ENCODE data around the gene TMEM178B.

Gene TMEM178B

DNA sequence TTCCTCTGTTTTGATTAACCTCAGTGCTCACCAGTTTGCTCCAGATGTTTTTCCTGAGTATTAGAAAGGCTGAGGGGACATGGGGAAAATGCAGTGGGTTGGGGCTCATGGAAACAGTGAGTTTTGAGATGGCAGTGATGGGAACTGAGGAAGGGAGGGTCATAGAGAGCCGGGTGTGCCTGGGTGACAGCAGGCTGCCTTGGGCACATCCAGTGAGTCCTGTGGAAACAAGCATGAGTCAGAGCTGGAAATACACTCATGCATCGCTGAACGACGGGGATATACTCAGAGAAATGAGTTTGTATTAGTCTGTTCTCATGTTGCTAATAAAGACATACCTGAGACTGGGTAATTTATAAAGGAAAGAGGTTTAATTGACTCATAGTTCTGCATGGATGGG, 202.2 kb downstream of the TMEM178B start:
- no peaks in the 10 kb centered on the region for H3K36me3 ChIP-seq (ENCODE audit: insufficient read depth, insufficient read length, low read length)
- no peak for DNase-seq (ENCODE audit: low read depth, low spot score)
- no peak overlapping the region for H3K9ac ChIP-seq (ENCODE audit: insufficient read length, low read depth)
- no peak overlapping the region for H3K4me3 ChIP-seq (ENCODE audit: insufficient read length, low read depth)
- no peaks in the 10 kb centered on the region for H3K27me3 ChIP-seq (ENCODE audit: insufficient read depth, insufficient read length)
- H3K9me3 ChIP-seq (ENCODE audit: insufficient read depth, low read length): no peaks in the 10 kb centered on the region
- no peaks in the 10 kb centered on the region for H3K4me1 ChIP-seq (ENCODE audit: insufficient read depth, insufficient read length)
- TF ChIP-seq ZNF274 (IDR thresholded peaks at IDR 0.05; ENCODE audit: low read depth, low read length) (no peak), SUZ12 (IDR thresholded peaks at IDR 0.05; ENCODE audit: extremely low read depth, insufficient read depth, insufficient read length) (no peak), YY1 (IDR thresholded peaks at IDR 0.05; ENCODE audit: insufficient read depth, insufficient read length) (no peak)

DNA sequence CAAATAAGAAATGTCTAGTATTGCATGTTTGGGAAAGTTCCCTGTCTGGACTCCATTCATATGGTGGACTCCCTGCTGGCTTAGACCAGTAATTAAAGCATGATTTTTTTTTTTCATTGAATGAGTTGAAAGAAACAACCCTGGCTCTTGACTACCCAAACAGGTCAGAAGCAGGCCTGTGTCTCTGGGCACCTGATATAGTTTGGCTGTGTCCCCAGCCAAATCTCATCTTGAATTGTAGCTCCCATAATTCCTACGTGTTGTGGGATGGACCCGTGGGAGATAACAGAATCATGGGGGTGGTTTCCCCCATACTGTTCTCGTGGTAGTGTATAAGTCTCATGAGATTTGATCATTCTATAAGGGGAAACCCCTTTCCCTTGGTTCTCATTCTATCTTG, 206.2 kb downstream of the TMEM178B start:
- H3K4me3 ChIP-seq (ENCODE audit: insufficient read length, low read depth): no peak overlapping the region
- no peak for TF ChIP-seq ZNF274 (IDR thresholded peaks at IDR 0.05; ENCODE audit: low read depth, low read length)
- no peak for TF ChIP-seq YY1 (IDR thresholded peaks at IDR 0.05; ENCODE audit: insufficient read depth, insufficient read length)
- TF ChIP-seq SUZ12 (IDR thresholded peaks at IDR 0.05; ENCODE audit: extremely low read depth, insufficient read depth, insufficient read length): no peak
- no peak for DNase-seq (ENCODE audit: low read depth, low spot score)

DNA sequence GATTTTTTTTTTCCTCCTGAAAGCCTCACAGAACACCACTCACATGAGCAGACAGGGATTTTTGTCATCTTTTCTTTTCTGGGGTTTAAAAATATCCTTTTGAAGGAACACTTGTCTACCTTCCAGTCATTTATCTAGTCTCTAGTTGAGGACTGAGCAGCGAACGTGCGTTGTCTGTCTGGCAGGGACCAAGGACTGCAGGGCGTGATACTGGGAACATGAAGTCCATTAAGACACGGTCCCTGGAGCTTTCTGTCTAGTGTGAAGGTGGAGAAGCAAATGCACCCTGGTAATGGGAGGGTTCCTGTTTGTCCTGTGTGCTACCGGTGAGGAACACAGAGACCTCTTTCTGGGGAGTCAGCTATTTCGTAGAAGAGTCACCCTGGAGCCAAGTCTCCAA, 207.4 kb downstream of the TMEM178B start:
- no peak overlapping the region for H3K9ac ChIP-seq (ENCODE audit: insufficient read length, low read depth)
- H3K9me3 ChIP-seq (ENCODE audit: insufficient read depth, low read length): no peaks in the 10 kb centered on the region
- no peak overlapping the region for H3K4me3 ChIP-seq (ENCODE audit: insufficient read length, low read depth)
- no peak for DNase-seq (ENCODE audit: low read depth, low spot score)
- no peaks in the 10 kb centered on the region for H3K4me1 ChIP-seq (ENCODE audit: insufficient read depth, insufficient read length)
- TF ChIP-seq SUZ12 (IDR thresholded peaks at IDR 0.05; ENCODE audit: extremely low read depth, insufficient read depth, insufficient read length) (no peak), YY1 (IDR thresholded peaks at IDR 0.05; ENCODE audit: insufficient read depth, insufficient read length) (no peak), ZNF274 (IDR thresholded peaks at IDR 0.05; ENCODE audit: low read depth, low read length) (no peak)
- no peaks in the 10 kb centered on the region for H3K27me3 ChIP-seq (ENCODE audit: insufficient read depth, insufficient read length)
- no peaks in the 10 kb centered on the region for H3K36me3 ChIP-seq (ENCODE audit: insufficient read depth, insufficient read length, low read length)

More for the DNA sequence above, 206.2 kb downstream of the TMEM178B start:
- Histone ChIP-seq H3K36me3 (ENCODE audit: insufficient read depth, insufficient read length, low read length) (no peaks in the 10 kb centered on the region), H3K9ac (ENCODE audit: insufficient read length, low read depth) (no peak overlapping the region), H3K4me1 (ENCODE audit: insufficient read depth, insufficient read length) (no peaks in the 10 kb centered on the region), H3K9me3 (ENCODE audit: insufficient read depth, low read length) (no peaks in the 10 kb centered on the region), H3K27me3 (ENCODE audit: insufficient read depth, insufficient read length) (no peaks in the 10 kb centered on the region)

DNA sequence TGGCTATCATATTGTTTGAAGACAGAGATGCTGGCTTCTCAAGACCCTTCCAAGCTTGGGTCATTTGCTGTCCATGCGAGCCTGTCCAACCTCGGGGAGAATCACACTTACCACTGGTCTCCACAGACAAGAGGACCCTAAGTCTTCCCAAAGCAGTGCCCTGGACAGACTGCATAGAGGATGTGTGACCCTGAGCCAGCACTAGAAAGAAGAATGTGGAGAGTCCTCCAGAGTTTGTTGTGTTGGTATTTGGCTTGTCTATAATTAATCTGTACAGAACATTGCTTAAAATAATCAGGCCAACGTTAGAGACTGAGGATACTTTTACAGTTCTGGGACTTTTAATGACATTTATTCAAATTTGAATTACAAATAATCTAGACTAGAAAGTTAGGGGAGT, 212.7 kb downstream of the TMEM178B start:
- Histone ChIP-seq H3K9ac (ENCODE audit: insufficient read length, low read depth) (no peak overlapping the region), H3K4me3 (ENCODE audit: insufficient read length, low read depth) (no peak overlapping the region), H3K27me3 (ENCODE audit: insufficient read depth, insufficient read length) (no peaks in the 10 kb centered on the region), H3K4me1 (ENCODE audit: insufficient read depth, insufficient read length) (no peaks in the 10 kb centered on the region), H3K9me3 (ENCODE audit: insufficient read depth, low read length) (no peaks in the 10 kb centered on the region), H3K36me3 (ENCODE audit: insufficient read depth, insufficient read length, low read length) (no peaks in the 10 kb centered on the region)
- no peak for DNase-seq (ENCODE audit: low read depth, low spot score)
- no peak for TF ChIP-seq ZNF274 (IDR thresholded peaks at IDR 0.05; ENCODE audit: low read depth, low read length)
- no peak for TF ChIP-seq YY1 (IDR thresholded peaks at IDR 0.05; ENCODE audit: insufficient read depth, insufficient read length)

DNA sequence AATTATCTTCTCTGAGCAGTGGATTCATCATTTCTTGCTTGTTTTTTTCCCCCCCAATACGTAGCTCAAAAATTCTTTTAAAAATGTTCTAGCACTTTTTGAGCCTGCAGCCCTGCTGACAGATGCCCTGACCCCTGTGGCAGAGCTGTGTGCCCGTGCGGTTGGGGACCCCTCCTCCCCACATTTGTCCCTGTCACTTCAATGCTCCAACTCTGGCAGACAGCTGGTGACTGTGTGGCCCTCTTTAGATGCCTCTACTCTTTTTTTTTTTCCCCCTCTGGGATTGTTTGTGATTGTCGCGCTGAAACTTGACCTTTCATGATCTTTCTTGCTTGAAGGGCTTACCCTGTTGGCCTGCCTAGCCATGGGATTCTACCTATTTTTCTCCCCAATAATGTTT, 214.1 kb downstream of the TMEM178B start:
- Histone ChIP-seq H3K4me1 (ENCODE audit: insufficient read depth, insufficient read length) (no peaks in the 10 kb centered on the region), H3K27me3 (ENCODE audit: insufficient read depth, insufficient read length) (no peaks in the 10 kb centered on the region), H3K4me3 (ENCODE audit: insufficient read length, low read depth) (no peak overlapping the region), H3K36me3 (ENCODE audit: insufficient read depth, insufficient read length, low read length) (no peaks in the 10 kb centered on the region), H3K9me3 (ENCODE audit: insufficient read depth, low read length) (no peaks in the 10 kb centered on the region), H3K9ac (ENCODE audit: insufficient read length, low read depth) (no peak overlapping the region)
- DNase-seq (ENCODE audit: low read depth, low spot score): no peak
- TF ChIP-seq YY1 (IDR thresholded peaks at IDR 0.05; ENCODE audit: insufficient read depth, insufficient read length) (no peak), SUZ12 (IDR thresholded peaks at IDR 0.05; ENCODE audit: extremely low read depth, insufficient read depth, insufficient read length) (no peak), ZNF274 (IDR thresholded peaks at IDR 0.05; ENCODE audit: low read depth, low read length) (no peak)

DNA sequence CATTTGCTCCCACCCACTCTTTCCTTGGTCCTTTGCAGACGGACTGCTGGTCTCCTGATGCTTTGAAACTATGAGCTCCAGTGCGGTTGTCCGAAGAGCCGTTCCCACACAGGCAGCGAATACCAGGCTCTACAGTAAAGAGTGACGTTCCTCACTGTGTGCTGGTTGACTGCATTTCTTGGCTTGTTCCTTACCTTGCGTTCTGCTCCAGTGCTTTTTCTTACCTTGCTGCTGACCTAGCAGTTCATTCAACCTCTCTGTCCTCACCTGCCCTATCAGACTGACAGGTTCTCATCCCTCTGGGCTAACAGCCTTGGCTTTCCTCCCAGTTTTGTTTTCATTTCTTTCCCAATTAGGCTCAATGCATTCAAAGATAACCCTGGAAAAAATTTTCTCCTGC, 214.8 kb downstream of the TMEM178B start:
- Histone ChIP-seq H3K4me3 (ENCODE audit: insufficient read length, low read depth) (no peak overlapping the region), H3K9ac (ENCODE audit: insufficient read length, low read depth) (no peak overlapping the region), H3K9me3 (ENCODE audit: insufficient read depth, low read length) (no peaks in the 10 kb centered on the region), H3K36me3 (ENCODE audit: insufficient read depth, insufficient read length, low read length) (no peaks in the 10 kb centered on the region), H3K27me3 (ENCODE audit: insufficient read depth, insufficient read length) (no peaks in the 10 kb centered on the region), H3K4me1 (ENCODE audit: insufficient read depth, insufficient read length) (no peaks in the 10 kb centered on the region)
- DNase-seq (ENCODE audit: low read depth, low spot score): no peak
- TF ChIP-seq YY1 (IDR thresholded peaks at IDR 0.05; ENCODE audit: insufficient read depth, insufficient read length): no peak
- TF ChIP-seq ZNF274 (IDR thresholded peaks at IDR 0.05; ENCODE audit: low read depth, low read length): no peak
- no peak for TF ChIP-seq SUZ12 (IDR thresholded peaks at IDR 0.05; ENCODE audit: extremely low read depth, insufficient read depth, insufficient read length)

DNA sequence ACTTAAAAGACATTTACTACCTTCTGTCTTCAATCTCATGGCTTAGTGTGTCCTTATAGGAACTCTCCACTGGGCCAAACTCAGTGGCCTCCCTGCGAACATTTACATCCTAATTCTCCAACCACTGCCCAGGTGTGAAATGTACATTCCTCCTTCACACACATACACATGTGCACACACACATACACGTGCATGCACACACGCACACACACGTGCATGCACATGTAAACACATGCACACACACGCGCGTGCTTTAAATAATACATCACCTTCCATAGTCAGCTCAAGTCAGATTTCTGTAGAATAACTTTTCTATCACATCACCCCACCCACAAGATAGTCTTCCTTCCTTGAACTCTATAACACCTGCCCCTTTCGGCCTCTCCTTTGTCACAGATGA, 216.5 kb downstream of the TMEM178B start:
- Histone ChIP-seq H3K4me3 (ENCODE audit: insufficient read length, low read depth) (no peak overlapping the region), H3K27me3 (ENCODE audit: insufficient read depth, insufficient read length) (no peaks in the 10 kb centered on the region), H3K4me1 (ENCODE audit: insufficient read depth, insufficient read length) (no peaks in the 10 kb centered on the region), H3K9me3 (ENCODE audit: insufficient read depth, low read length) (no peaks in the 10 kb centered on the region), H3K36me3 (ENCODE audit: insufficient read depth, insufficient read length, low read length) (no peaks in the 10 kb centered on the region), H3K9ac (ENCODE audit: insufficient read length, low read depth) (no peak overlapping the region)
- TF ChIP-seq SUZ12 (IDR thresholded peaks at IDR 0.05; ENCODE audit: extremely low read depth, insufficient read depth, insufficient read length) (no peak), YY1 (IDR thresholded peaks at IDR 0.05; ENCODE audit: insufficient read depth, insufficient read length) (no peak), ZNF274 (IDR thresholded peaks at IDR 0.05; ENCODE audit: low read depth, low read length) (no peak)
- DNase-seq (ENCODE audit: low read depth, low spot score): no peak

DNA sequence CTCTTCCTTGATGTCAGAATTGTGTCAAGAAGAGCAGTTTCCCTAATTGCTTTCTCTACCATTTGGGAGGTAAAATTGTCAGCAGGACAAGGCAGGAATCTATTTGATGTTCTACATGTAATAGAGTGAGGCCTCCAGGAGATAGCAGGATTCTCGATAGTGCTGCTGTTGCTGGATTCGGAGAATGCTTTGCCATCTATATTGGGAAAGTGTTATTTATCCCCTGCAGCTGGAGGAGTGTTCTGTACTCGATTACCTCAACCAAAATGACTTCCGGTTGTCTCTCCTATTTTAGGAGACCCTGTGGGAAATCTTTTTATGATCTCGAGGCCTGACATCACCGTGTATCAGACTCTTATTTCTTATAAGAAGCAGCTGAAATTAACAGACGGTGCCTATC, 217.1 kb downstream of the TMEM178B start:
- no peak for TF ChIP-seq YY1 (IDR thresholded peaks at IDR 0.05; ENCODE audit: insufficient read depth, insufficient read length)
- Histone ChIP-seq H3K27me3 (ENCODE audit: insufficient read depth, insufficient read length) (no peaks in the 10 kb centered on the region), H3K4me1 (ENCODE audit: insufficient read depth, insufficient read length) (no peaks in the 10 kb centered on the region)

More for the DNA sequence above, 217.1 kb downstream of the TMEM178B start:
- DNase-seq (ENCODE audit: low read depth, low spot score): no peak
- Histone ChIP-seq H3K4me3 (ENCODE audit: insufficient read length, low read depth) (no peak overlapping the region), H3K36me3 (ENCODE audit: insufficient read depth, insufficient read length, low read length) (no peaks in the 10 kb centered on the region), H3K9ac (ENCODE audit: insufficient read length, low read depth) (no peak overlapping the region), H3K9me3 (ENCODE audit: insufficient read depth, low read length) (no peaks in the 10 kb centered on the region)

Data from NT2/D1 (cell line).